OCI-LY3 (cell line): Measurements from ENCODE around the gene CRYGN.

Experiments
- H2AFZ ChIP-seq: fragments of 200-600, 300-600 bp; shearing (Covaris generic); 2 replicates; pipeline ENCODE4 v1.6.0; 2014; ENCODE audit warnings: antibody characterized with exemption, low read depth, low read length
- H3K27ac ChIP-seq: fragments of 200-600, 300-600 bp; sonication (generic); 2 replicates; pipeline ENCODE4 v1.5.1; 2014; ENCODE audit warnings: mild to moderate bottlenecking, low read length, moderate library complexity, mixed read lengths
- H3K27me3 ChIP-seq: fragments of 200-600, 300-600 bp; sonication (generic); 2 replicates; pipeline ENCODE4 v1.6.1; 2014; ENCODE audit warnings: low read depth, low read length, mixed read lengths
- H3K36me3 ChIP-seq: fragments of 200-600, 300-600 bp; sonication (generic); replicated peaks from 2 replicates; pipeline ENCODE3; 2014; ENCODE audit warnings: low read depth, low read length, mixed read lengths
- H3K4me1 ChIP-seq: fragments of 300-600, 200-600 bp; sonication (generic); 2 replicates; pipeline ENCODE4 v1.6.1; 2014; ENCODE audit warnings: low read length, mixed read lengths
- H3K4me2 ChIP-seq: fragments of 200-600, 300-600 bp; sonication (generic); 2 replicates; pipeline ENCODE4 v1.6.1; 2014; ENCODE audit warnings: low read length, mixed read lengths
- H3K4me3 ChIP-seq: fragments of 300-600, 200-600 bp; sonication (generic); 2 replicates; pipeline ENCODE4 v1.5.1; 2014; ENCODE audit warnings: antibody characterized with exemption, mild to moderate bottlenecking, low read length, moderate library complexity
- H3K79me2 ChIP-seq: fragments of 300-600, 200-600 bp; shearing (Covaris generic); 2 replicates; pipeline ENCODE4 v1.6.1; 2014; ENCODE audit warnings: mild to moderate bottlenecking, low read length, mixed read lengths
- H3K9ac ChIP-seq: fragments of 300-600, 200-600 bp; shearing (Covaris generic); 2 replicates; pipeline ENCODE4 v1.6.0; 2014; ENCODE audit warnings: mild to moderate bottlenecking, low read length, moderate library complexity
- H3K9me3 ChIP-seq: fragments of 200-600, 300-600 bp; shearing (Covaris generic); 2 replicates; pipeline ENCODE4 v1.6.1; 2014; ENCODE audit warnings: low read length, mixed read lengths; ENCODE audit not compliant: insufficient read depth
- H4K20me1 ChIP-seq: fragments of 200-600, 300-600 bp; sonication (generic); 2 replicates; pipeline ENCODE4 v1.6.1; 2016; ENCODE audit warnings: low read length, mixed read lengths; ENCODE audit not compliant: insufficient read depth
- EZH2phosphoT487 ChIP-seq: fragments of 200-600 bp; shearing (Covaris generic); IDR thresholded peaks from 2 replicates; pipeline ENCODE4 v1.6.1; 2018; ENCODE audit warnings: antibody characterized with exemption, mixed run types, low read depth
- TF ChIP-seq, protein P1 (sequence below): fragments of 200-600, 300-600 bp; sonication (generic); IDR thresholded peaks from 2 replicates; pipeline ENCODE4 v1.5.1; 2014; ENCODE audit warnings: antibody characterized with exemption, low read length, low read depth

The CRYGN gene

DNA sequence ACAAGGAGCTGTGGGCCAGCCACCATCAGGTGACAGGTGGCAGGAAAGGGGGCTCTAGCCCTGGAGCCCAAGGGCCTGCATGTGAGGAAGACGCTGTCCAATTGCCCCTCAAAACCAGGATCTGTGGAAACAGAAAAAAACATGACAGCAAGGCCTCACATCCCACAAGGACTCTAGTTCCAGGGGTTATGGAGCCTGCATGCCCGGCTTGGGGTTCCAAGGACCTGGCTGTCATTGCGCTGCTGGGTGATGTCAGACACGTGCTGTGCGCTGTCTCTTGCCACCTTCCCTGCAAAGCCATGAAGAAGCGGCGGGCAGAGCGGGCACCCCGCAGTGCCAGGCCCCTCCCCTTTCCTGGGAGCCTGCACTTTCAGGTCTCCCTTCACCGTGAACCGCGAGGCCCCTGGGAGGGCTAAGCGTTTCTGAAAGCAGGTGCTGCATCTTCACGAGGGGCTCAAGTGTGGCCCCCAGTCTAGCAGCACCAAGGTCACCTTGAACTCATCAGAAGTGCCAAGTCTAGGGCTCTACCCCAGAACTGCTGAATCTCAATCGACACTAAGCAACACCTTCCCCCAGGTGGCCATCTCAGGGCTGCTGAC, 15.1 kb upstream of the CRYGN start:
- Histone ChIP-seq H3K36me3 (no peaks in the 10 kb centered on the region), H3K9me3 (no peaks in the 10 kb centered on the region), H3K4me3 (no peak overlapping the region), H3K79me2 (no peaks in the 10 kb centered on the region), H3K27ac (no peak overlapping the region), H4K20me1 (no peaks in the 10 kb centered on the region), H3K27me3 (peaks cover 29% of the 10 kb centered on the region), H3K4me1 (no peaks in the 10 kb centered on the region), H2AFZ (no peak overlapping the region), H3K9ac (no peak overlapping the region), H3K4me2 (no peak overlapping the region)
- TF ChIP-seq, protein P1, sequence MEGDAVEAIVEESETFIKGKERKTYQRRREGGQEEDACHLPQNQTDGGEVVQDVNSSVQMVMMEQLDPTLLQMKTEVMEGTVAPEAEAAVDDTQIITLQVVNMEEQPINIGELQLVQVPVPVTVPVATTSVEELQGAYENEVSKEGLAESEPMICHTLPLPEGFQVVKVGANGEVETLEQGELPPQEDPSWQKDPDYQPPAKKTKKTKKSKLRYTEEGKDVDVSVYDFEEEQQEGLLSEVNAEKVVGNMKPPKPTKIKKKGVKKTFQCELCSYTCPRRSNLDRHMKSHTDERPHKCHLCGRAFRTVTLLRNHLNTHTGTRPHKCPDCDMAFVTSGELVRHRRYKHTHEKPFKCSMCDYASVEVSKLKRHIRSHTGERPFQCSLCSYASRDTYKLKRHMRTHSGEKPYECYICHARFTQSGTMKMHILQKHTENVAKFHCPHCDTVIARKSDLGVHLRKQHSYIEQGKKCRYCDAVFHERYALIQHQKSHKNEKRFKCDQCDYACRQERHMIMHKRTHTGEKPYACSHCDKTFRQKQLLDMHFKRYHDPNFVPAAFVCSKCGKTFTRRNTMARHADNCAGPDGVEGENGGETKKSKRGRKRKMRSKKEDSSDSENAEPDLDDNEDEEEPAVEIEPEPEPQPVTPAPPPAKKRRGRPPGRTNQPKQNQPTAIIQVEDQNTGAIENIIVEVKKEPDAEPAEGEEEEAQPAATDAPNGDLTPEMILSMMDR = no peak
- no peak for TF ChIP-seq EZH2phosphoT487

DNA sequence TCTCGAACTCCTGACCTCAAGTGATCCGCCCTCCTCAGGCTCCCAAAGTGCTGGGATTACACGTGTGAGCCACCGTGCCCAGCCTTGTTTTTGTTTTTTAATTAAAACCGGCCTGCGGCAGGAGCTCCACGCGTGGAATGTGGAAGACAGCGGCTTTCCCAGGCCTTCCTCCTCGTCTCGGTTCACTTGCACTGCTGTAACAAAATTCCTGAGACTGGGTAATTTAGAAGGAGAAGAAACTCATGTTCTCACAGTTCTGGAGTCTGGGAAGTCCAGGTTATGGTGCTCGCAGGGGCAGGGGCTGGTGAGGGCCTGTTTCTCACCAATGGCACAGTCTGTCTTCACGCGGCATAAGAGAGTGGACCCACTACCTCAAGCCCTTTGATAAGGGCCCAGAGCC, 14.4 kb upstream of the CRYGN start:
- H3K36me3 ChIP-seq = no peaks in the 10 kb centered on the region
- no peaks in the 10 kb centered on the region for H4K20me1 ChIP-seq
- H3K4me1 ChIP-seq = no peaks in the 10 kb centered on the region
- H3K27me3 ChIP-seq = peaks cover 35% of the 10 kb centered on the region
- H3K4me3 ChIP-seq = no peak overlapping the region
- no peak overlapping the region for H3K9ac ChIP-seq
- H2AFZ ChIP-seq = no peak overlapping the region
- TF ChIP-seq, protein P1 = no peak
- TF ChIP-seq EZH2phosphoT487 = no peak
- H3K27ac ChIP-seq = no peak overlapping the region
- no peak overlapping the region for H3K4me2 ChIP-seq
- H3K9me3 ChIP-seq = no peaks in the 10 kb centered on the region
- H3K79me2 ChIP-seq = no peaks in the 10 kb centered on the region

DNA sequence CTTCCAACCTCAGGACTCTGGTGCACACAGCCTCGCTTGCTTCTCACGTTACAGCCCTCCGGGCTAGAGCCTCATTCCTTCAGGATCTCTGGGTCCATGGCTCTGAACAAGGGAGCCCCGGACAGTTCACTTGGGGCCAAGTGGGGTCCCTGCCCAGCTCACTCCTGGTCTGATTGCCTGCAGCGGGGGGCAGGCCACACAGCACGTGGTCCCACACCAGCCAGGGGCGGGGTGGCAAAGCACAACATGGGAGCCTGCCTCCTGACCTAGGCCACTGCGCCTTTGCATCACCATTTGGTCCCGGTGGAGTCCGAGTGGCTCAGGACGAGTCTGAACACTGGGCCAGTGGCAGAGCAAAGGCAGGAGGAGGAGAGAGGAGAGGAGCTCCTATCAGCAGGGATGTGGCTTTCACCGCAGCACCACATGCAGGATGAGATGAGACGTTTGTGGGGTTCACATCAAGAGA, 13.4 kb upstream of the CRYGN start:
- Histone ChIP-seq H3K27ac (no peak overlapping the region), H3K27me3 (peaks cover 40% of the 10 kb centered on the region), H3K9ac (no peak overlapping the region), H3K4me3 (no peak overlapping the region), H2AFZ (no peak overlapping the region), H3K79me2 (no peaks in the 10 kb centered on the region), H3K4me2 (no peak overlapping the region), H4K20me1 (no peaks in the 10 kb centered on the region), H3K4me1 (no peaks in the 10 kb centered on the region), H3K9me3 (no peaks in the 10 kb centered on the region), H3K36me3 (no peaks in the 10 kb centered on the region)
- TF ChIP-seq, protein P1 = no peak
- no peak for TF ChIP-seq EZH2phosphoT487

DNA sequence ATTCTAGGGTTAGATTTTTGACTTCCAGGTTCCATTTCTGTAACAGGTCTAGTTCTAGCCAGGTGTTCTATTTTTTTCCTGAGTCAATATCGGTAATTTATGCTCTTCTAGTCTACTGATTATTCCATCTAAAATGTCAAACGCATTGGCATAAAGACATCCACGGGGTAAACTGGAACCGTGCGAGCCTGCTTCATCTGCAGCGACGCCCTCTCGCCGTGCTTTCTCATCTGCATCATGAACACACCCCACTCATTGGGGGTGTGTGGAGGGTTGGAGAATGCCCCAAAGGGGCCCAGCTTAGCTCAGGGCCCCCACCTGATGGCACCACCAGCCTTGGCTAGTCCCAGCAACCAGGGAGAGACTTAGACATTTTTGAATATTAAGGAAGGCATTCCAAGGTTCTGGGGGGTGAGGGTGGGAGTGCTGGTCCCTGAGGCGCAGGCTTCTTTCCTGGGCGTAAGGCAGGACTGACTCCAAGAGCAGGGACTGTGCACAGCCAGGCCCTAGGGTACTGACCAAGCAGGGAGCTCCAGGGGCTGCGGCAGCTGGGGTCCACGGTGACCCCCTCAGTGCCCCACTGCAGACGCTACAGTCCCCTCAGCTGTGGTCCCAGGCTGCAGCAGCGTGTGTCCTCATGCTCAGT, 12.9 kb upstream of the CRYGN start:
- peaks cover 40% of the 10 kb centered on the region for H3K27me3 ChIP-seq
- H2AFZ ChIP-seq = no peak overlapping the region
- H3K4me3 ChIP-seq = no peak overlapping the region
- no peaks in the 10 kb centered on the region for H3K79me2 ChIP-seq
- no peak overlapping the region for H3K27ac ChIP-seq
- no peaks in the 10 kb centered on the region for H3K9me3 ChIP-seq
- H3K4me2 ChIP-seq = no peak overlapping the region
- H3K4me1 ChIP-seq = no peaks in the 10 kb centered on the region
- H4K20me1 ChIP-seq = no peaks in the 10 kb centered on the region
- TF ChIP-seq EZH2phosphoT487 = no peak
- TF ChIP-seq, protein P1 = no peak
- no peaks in the 10 kb centered on the region for H3K36me3 ChIP-seq
- H3K9ac ChIP-seq = no peak overlapping the region
